WTC11 (cell line): Measurements from ENCODE around the gene AKAP13.

Source experiments
- CTCF ChIP-seq: fragments of 200-600 bp; IDR thresholded peaks from 2 replicates; pipeline ENCODE4 v1.8.0; 2022; ENCODE audit warnings: antibody characterized with exemption
- ELF4 ChIP-seq: sonication (generic); formaldehyde crosslinking; IDR thresholded peaks from 2 replicates; pipeline ENCODE4 v1.8.1; 2022; ENCODE audit warnings: low read depth, mild to moderate bottlenecking, moderate library complexity, missing genetic modification reagents
- FOXP4 ChIP-seq: sonication (generic); formaldehyde crosslinking; IDR thresholded peaks from 2 replicates; pipeline ENCODE4 v1.8.0; 2022; ENCODE audit warnings: mild to moderate bottlenecking, missing genetic modification reagents
- GABPB1 ChIP-seq: sonication (generic); formaldehyde crosslinking; IDR thresholded peaks from 2 replicates; pipeline ENCODE4 v1.8.1; 2023; ENCODE audit warnings: mild to moderate bottlenecking, missing genetic modification reagents
- GTF2I ChIP-seq: fragments of 250-450 bp; sonication (Bioruptor Pico); conservative IDR thresholded peaks from 2 replicates; pipeline ENCODE4 v1.4.0; 2021; ENCODE audit warnings: mild to moderate bottlenecking
- HMGA2 ChIP-seq: fragments of 250-450 bp; sonication (Bioruptor Pico); IDR thresholded peaks from 2 replicates; pipeline ENCODE4 v1.4.0; 2021; ENCODE audit warnings: mild to moderate bottlenecking, moderate library complexity
- NFYB ChIP-seq: sonication (generic); formaldehyde crosslinking; conservative IDR thresholded peaks from 2 replicates; pipeline ENCODE4 v1.8.0; 2022; ENCODE audit warnings: low read depth, missing genetic modification reagents
- RELA ChIP-seq: sonication (generic); formaldehyde crosslinking; IDR thresholded peaks from 2 replicates; pipeline ENCODE4 v1.8.1; 2022; ENCODE audit warnings: missing genetic modification reagents, mild to moderate bottlenecking, borderline replicate concordance
- TP53 ChIP-seq: sonication (generic); formaldehyde crosslinking; IDR thresholded peaks from 2 replicates; pipeline ENCODE4 v1.8.1; 2023; ENCODE audit warnings: mild to moderate bottlenecking, missing genetic modification reagents
- ZBTB21 ChIP-seq: sonication (generic); formaldehyde crosslinking; IDR thresholded peaks from 2 replicates; pipeline ENCODE4 v1.8.1; 2023; ENCODE audit warnings: mild to moderate bottlenecking, missing genetic modification reagents, borderline replicate concordance
- ZNF121 ChIP-seq: sonication (generic); formaldehyde crosslinking; IDR thresholded peaks from 2 replicates; pipeline ENCODE4 v1.8.0; 2023; ENCODE audit warnings: missing genetic modification reagents
- ZNF232 ChIP-seq: sonication (generic); formaldehyde crosslinking; IDR thresholded peaks from 2 replicates; pipeline ENCODE4 v1.8.0; 2022; ENCODE audit warnings: mild to moderate bottlenecking, missing genetic modification reagents
- TF ChIP-seq, protein P1 (sequence below): fragments of 250-450 bp; sonication (Bioruptor Pico); IDR thresholded peaks from 2 replicates; pipeline ENCODE4 v1.9.0; 2021; ENCODE audit warnings: mild to moderate bottlenecking
- TF ChIP-seq, protein P2 (sequence below): sonication (generic); formaldehyde crosslinking; IDR thresholded peaks from 2 replicates; pipeline ENCODE4 v1.8.1; 2023; ENCODE audit warnings: mild to moderate bottlenecking, missing genetic modification reagents, borderline replicate concordance

- TF ChIP-seq CTCF: no peak
- TF ChIP-seq HMGA2 (CRISPR knock-in tag): no peak
- TF ChIP-seq, protein P1, sequence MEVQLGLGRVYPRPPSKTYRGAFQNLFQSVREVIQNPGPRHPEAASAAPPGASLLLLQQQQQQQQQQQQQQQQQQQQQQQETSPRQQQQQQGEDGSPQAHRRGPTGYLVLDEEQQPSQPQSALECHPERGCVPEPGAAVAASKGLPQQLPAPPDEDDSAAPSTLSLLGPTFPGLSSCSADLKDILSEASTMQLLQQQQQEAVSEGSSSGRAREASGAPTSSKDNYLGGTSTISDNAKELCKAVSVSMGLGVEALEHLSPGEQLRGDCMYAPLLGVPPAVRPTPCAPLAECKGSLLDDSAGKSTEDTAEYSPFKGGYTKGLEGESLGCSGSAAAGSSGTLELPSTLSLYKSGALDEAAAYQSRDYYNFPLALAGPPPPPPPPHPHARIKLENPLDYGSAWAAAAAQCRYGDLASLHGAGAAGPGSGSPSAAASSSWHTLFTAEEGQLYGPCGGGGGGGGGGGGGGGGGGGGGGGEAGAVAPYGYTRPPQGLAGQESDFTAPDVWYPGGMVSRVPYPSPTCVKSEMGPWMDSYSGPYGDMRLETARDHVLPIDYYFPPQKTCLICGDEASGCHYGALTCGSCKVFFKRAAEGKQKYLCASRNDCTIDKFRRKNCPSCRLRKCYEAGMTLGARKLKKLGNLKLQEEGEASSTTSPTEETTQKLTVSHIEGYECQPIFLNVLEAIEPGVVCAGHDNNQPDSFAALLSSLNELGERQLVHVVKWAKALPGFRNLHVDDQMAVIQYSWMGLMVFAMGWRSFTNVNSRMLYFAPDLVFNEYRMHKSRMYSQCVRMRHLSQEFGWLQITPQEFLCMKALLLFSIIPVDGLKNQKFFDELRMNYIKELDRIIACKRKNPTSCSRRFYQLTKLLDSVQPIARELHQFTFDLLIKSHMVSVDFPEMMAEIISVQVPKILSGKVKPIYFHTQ (CRISPR knock-in tag): no peak
- TF ChIP-seq NFYB: no peak
- no peak for TF ChIP-seq ZNF232
- TF ChIP-seq FOXP4 (CRISPR knock-in tag): no peak
- TF ChIP-seq RELA (CRISPR knock-in tag): no peak
- TF ChIP-seq GTF2I (CRISPR knock-in tag): no peak
- TF ChIP-seq TP53: no peak
- no peak for TF ChIP-seq ELF4 (CRISPR knock-in tag)
- no peak for TF ChIP-seq GABPB1 (CRISPR knock-in tag)
- no peak for TF ChIP-seq ZBTB21 (CRISPR knock-in tag)
- TF ChIP-seq ZNF121 (CRISPR knock-in tag): no peak
- TF ChIP-seq, protein P2, sequence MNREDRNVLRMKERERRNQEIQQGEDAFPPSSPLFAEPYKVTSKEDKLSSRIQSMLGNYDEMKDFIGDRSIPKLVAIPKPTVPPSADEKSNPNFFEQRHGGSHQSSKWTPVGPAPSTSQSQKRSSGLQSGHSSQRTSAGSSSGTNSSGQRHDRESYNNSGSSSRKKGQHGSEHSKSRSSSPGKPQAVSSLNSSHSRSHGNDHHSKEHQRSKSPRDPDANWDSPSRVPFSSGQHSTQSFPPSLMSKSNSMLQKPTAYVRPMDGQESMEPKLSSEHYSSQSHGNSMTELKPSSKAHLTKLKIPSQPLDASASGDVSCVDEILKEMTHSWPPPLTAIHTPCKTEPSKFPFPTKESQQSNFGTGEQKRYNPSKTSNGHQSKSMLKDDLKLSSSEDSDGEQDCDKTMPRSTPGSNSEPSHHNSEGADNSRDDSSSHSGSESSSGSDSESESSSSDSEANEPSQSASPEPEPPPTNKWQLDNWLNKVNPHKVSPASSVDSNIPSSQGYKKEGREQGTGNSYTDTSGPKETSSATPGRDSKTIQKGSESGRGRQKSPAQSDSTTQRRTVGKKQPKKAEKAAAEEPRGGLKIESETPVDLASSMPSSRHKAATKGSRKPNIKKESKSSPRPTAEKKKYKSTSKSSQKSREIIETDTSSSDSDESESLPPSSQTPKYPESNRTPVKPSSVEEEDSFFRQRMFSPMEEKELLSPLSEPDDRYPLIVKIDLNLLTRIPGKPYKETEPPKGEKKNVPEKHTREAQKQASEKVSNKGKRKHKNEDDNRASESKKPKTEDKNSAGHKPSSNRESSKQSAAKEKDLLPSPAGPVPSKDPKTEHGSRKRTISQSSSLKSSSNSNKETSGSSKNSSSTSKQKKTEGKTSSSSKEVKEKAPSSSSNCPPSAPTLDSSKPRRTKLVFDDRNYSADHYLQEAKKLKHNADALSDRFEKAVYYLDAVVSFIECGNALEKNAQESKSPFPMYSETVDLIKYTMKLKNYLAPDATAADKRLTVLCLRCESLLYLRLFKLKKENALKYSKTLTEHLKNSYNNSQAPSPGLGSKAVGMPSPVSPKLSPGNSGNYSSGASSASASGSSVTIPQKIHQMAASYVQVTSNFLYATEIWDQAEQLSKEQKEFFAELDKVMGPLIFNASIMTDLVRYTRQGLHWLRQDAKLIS (CRISPR knock-in tag): no peak
These were observed 25.9 kb upstream of the AKAP13 start for GRCh38 chr15:85354461-85354860.
